Suppressor macrophage (primary cell): Measurements from ENCODE around the gene ZNF22.
A peak's percentile ranks its signal among the peaks of the same experiment; 100 is the strongest.

Experiments
- DNase-seq, 4 experiments: peaks; one replicate each; pipeline ENCODE4 v3.0.0-alpha.2; 2020 to 2022

ZNF22 gene

GRCh38 chr10:44977287-44978212 lies 23.2 kb upstream of the ZNF22 start:
- no peak for DNase-seq

GRCh38 chr10:44978213-44978569 lies 22.5 kb upstream of the ZNF22 start:
- no peak for DNase-seq

- DNase-seq: peak; percentile 72 to 85 (median 78)
These were observed 22.0 kb upstream of the ZNF22 start, which contains the start of gene DEPP1 for GRCh38 chr10:44978570-44979280. DEPP1 (minus strand) TSS chr10:44978809; CDS start chr10:44978030, 779 bp downstream.

DNA sequence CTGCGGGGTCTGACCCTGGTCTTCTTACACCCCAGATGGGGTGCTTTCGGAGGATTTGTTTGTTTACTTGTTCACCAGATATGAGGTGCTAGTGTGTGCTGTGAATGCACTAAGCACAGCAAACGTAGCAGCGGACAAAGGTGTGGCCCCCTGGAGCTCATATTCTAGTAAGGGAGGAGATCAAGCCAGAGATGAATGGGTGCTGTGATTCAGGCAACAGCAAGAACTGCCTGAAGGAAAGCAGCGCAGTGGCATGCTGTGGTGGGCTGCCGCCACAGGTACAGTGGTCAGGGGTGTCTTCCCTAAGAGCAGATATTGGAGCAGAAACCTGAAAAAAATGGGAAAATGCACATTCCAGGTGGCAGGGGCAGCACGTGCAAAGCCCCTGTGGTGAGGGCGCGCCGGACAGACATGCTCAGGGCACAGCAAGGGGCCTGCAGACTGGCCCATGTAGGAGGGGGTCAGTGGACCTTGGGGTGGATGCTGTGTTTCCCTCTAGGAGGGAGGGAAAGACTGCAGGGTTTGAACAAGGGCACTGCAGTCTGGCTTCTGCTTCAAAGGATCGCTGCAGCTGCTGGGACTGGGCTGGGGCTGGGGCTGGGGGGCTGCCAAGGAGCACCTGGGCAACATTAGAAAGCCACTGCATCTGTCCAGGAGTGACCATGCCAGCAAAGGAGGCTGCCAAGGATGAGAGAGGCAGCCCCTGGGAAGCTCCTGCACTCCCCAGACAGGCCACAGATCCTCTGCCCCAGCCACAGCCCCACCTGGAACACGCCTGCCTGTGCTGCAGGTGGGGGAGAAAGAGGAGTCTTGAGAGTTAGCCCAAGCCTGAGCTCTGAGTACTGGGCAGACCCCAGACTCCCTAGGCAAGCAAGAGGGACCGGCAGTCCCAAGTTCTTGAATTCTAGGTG lies 21.2 kb upstream of the ZNF22 start:
- DNase-seq: no peak

GRCh38 chr10:44980309-44981171 lies 20.2 kb upstream of the ZNF22 start:
- no peak for DNase-seq

DNA sequence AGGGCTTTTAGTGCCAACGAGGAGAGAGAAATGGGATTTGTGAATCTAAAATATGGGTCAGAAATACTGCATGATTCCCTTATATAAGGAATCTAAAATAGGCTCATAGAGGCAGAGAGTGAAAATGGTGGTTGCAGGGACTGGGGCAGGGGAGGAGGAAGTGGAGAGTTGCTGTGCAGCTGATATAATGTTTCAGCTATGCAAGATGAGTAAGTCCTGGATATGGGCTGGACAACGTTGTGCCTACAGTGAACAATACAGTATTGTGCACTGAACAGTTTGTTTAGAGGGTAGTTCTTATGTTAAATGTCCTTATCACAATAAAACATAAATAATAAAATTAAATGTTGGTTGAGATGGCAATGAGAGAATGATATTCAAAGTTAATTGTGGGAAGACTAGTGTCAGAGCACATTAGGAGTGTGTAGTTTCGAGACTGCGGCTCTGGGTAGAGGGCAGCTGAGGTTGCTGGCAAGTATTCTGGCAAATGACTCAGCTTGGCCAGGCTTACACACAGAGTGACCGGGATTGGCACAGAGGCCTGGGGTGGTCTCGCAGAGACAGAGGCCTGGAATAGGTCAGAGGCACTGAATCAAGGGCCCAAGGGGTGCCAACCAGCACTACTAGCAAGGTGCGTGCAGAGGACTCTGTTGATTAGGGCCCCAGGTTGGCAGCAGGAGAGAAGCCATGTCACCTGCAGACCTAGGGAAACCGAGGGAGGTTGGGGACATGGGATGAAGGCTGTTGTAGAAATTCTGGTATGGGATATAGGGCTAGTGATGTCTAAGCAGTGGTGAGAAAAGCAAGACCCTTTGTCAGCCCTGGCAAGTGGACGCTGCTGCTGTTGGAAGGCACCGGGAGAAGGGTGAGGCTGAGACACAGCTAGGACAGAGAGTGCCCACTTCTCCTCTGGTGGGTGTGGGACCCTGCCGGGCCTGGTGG lies 19.3 kb upstream of the ZNF22 start:
- DNase-seq: peak; percentile 46 to 65 (median 62)

DNA sequence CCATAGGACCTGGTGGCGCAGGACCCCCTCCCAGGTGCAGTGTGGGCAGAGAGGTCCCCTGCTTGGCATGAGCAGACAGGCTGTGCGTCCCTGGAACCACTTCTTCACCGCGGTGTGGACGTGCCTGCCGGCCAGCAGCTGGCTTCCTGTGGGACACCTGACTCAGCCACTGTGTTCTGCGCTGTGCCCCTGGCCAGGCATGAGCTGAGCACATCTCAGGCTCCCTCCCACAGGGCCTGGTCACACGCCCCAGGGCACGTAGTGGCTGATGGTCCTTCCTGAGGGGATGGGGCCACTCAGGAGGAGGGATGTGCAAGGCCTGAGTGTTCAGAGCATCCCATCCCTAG lies 18.6 kb upstream of the ZNF22 start:
- no peak for DNase-seq

DNA sequence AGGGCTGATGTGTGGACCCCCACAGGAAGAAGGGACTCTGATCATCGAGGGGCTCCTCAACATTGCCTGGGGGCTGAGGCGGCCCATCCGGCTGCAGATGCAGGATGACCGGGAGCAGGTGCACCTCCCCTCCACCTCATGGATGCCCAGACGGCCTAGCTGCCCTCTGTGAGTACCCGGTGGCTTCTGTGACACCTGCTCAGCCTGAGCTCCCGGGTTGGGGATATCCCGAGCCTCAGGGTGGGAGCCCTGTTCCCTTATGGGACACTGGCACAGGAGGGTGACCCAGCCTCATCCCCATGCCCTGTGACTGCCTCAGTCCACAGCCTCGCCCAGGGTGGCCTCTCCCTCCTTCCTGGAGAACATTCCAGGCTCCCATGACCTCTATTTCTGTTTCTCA lies 18.2 kb upstream of the ZNF22 start:
- DNase-seq: no peak

DNA sequence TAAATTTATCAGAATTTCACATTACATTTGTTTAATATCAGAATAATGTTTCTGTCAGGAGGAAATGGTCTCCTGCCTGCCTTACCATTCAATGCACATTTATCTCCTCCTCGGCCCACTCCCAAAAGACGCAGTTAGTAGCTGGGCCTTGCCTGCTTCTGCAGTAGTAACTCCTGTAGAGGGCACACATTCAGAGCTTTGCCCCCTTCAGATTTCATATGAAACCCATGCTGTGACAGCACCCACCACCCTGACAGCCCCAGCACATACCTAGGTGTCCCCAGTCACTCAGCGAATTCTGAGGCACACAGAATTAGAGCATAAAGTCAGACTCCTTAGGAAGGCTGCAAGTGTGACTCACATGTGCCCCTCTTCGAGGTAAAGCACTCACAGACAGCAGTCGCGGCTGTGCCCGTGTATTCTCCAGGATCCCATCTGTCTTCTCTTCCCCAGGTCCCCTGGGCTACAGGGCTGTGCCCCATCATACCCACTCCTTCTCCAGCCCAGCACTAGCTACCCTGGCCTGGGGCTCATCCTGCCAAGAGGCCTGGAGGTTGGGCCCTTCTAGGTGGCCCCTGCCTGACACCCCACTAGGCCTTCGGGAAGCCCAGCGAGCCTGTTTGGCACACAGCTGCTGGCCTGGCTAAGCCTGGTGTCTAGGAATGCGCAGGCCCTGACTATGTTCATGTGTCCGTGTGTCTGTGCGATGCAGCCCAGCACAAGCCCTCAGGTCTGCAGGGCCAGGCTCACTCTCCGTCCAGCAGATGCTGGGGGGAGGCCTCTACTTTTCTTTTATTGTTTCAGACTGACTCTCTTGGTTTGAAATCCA lies 17.4 kb upstream of the ZNF22 start:
- no peak for DNase-seq

DNA sequence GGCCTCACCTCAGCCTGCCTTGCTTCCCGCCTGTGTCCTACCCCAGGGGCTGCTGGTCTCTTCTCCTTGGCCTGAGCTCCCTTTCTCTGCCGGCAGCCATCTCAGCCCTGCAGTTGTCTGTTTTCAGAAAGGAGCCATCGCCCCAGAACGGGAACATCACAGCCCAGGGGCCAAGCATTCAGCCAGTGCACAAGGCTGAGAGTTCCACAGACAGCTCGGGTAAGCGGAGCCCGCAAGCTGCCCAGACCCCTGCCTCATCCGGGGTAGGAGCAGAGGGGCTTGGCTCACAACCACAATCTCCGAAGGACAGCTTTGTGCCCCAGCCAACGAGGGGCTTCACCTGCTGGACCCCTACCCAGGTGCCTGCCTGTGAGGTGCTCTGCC lies 16.8 kb upstream of the ZNF22 start:
- DNase-seq: no peak

GRCh38 chr10:44984671-44985101 lies 16.0 kb upstream of the ZNF22 start:
- DNase-seq: no peak

DNA sequence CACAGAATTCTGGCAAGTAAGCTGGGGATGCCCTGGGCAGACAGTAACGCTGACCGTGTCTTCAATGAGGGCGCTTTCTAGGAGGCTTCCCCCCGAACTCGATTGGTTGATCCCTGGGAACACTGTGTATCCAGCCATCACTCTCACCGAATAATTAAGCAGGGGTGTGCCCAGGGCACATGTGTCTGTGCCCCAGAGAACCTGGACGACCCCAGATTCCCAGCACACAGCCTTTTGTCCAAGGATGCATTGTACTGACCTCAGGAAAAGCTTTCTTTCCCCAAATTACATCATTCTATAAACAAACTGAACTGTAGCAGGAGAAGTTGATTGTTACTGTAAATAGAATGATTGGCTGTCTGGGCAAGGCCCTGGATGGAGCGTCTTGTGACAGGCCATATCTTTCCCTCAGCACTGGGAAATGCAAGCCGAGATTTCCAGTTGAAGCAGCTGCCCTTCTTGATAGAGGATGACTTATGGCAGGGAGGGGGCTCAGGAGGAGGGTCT lies 15.5 kb upstream of the ZNF22 start:
- DNase-seq: no peak

DNA sequence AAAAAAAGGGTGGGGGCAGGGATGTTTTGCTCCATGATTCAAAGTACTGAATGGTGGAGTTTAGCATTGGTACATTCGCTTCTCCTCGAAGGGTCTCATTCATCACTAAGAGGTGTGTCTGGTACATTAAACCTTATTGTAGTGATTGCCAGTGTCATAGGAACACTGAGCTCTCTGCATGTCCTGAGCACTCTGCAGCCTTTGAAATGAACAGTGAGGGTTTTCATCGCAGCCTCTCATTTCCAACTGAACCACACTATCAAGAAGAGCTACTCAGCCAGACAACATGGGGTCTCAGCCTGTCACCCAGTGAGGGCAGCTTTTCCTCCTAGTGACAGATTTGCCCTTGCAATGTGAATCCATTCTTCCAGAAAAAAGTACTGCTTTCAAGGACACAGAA lies 14.5 kb upstream of the ZNF22 start:
- no peak for DNase-seq

DNA sequence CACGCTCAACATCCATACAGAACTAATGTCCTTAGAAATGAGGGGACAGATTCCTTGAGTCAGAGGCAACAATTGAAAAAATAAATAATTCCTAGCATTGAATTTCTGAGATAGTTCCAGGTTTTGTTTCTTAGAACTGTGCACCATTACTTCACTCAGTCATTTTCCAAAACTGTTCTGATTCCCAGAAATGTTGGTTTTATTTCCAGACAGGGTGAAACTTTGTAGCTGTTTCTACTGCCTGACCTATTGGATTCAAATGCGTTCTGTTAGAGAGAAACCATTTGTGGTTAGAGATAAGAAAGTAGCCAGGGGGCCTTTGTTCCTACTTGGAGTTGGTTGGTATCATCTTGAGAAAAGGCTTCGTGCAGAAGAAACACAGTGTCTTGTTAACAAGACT lies 14.1 kb upstream of the ZNF22 start:
- DNase-seq: no peak

DNA sequence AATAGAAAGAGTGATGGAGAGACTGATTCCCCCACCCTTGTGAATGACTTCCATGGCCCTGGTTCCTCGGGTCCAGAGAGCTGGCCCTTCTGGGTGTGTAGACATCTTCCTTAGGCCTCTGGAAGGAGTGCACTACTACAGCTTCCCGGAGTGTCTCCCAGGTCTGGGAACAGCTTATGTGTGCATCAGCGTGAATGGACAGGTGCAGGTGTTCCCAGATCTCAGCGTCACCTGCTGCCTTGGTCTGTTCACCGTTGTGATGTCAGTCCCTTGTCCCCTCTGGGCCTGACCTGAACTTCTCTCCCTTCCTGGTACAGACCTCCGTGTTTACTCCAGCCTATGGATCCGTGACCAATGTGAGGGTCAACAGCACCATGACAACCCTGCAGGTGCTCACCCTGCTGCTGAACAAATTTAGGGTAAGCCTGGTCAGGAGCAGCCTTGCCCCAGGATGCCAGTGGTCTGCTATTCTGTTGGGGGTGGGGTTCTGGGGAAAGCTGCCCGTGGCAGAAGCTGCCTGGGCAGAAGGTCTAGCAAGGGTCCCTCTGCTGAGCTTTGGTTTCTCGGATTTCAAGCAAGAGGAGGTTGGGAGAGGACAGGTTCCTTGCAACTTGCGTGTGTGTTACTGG lies 11.7 kb upstream of the ZNF22 start:
- peak in 1 of 4 experiments; percentile 1 for DNase-seq

GRCh38 chr10:44989597-44990301 lies 11.0 kb upstream of the ZNF22 start:
- peak in 1 of 4 experiments; percentile 0 for DNase-seq

GRCh38 chr10:44990302-44990655 lies 10.4 kb upstream of the ZNF22 start:
- peak in 1 of 4 experiments; percentile 30 for DNase-seq

DNA sequence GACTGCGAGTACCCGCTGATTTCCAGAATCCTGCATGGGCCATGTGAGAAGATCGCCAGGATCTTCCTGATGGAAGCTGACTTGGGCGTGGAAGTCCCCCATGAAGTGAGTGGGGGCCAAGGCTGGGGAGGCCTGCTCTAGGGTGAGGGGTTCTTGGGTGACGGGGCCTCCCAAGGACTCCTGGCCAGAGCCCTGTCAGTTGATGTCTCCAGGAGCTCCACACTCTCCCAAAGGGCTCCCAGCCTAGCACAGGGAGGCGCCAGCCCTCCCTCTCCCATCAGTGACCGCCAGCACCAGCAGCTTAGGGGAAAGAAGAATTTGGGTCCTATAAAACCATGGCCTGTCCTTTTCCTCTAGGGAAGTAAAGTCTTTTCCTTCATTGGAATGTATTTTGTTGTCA lies 9.8 kb upstream of the ZNF22 start:
- DNase-seq: peak in 1 of 4 experiments; percentile 1
